Measurements from ENCODE around the gene ATAD2B. TPM values are rescaled to one million over a fixed set of nuclear protein-coding genes. Genes with fewer than 3 reads are reported as not detected.
"Not testable (repeated sequence)": the region's sequence is repeated elsewhere in the genome, so short reads cannot be mapped to it uniquely, and the experiment has no call there.

ATAD2B gene
- total RNA-seq, 1 donor from 2014 or later, result 38.3 TPM

DNA sequence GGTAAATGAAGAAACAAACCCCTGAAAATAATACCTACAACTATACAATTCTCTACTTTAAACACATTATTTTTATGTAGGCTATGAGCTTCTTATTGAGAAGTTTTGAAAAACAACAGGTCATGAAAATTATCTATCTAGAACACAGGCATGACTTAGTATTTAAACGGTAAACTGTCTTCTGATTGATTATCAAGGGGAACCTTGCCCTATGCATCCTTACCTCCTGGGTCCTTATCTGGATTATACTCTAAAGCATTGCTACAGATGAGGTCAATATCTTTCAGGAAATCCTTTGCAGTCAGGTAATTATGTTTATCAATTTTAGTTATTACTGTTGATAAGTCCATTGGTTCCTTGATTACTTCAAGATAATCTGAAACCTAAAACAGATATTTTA, 144.3 kb downstream of the ATAD2B start:
- Mint-ChIP-seq H3K36me3 (ENCODE audit: insufficient read depth) (peaks cover 14% of the 10 kb centered on the region), H3K4me1 (ENCODE audit: low read depth) (no peaks in the 10 kb centered on the region), H3K4me3 (ENCODE audit: low read depth) (no peak overlapping the region), H3K9me3 (ENCODE audit: low read depth) (no peaks in the 10 kb centered on the region), H3K27me3 (no peaks in the 10 kb centered on the region), H3K27ac (no peak overlapping the region)
- DNase-seq (ENCODE audit: low spot score, unreplicated experiment), result no peak
- TF ChIP-seq, protein P1, sequence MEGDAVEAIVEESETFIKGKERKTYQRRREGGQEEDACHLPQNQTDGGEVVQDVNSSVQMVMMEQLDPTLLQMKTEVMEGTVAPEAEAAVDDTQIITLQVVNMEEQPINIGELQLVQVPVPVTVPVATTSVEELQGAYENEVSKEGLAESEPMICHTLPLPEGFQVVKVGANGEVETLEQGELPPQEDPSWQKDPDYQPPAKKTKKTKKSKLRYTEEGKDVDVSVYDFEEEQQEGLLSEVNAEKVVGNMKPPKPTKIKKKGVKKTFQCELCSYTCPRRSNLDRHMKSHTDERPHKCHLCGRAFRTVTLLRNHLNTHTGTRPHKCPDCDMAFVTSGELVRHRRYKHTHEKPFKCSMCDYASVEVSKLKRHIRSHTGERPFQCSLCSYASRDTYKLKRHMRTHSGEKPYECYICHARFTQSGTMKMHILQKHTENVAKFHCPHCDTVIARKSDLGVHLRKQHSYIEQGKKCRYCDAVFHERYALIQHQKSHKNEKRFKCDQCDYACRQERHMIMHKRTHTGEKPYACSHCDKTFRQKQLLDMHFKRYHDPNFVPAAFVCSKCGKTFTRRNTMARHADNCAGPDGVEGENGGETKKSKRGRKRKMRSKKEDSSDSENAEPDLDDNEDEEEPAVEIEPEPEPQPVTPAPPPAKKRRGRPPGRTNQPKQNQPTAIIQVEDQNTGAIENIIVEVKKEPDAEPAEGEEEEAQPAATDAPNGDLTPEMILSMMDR (IDR thresholded peaks at IDR 0.05; ENCODE audit: unreplicated experiment), result no peak

DNA sequence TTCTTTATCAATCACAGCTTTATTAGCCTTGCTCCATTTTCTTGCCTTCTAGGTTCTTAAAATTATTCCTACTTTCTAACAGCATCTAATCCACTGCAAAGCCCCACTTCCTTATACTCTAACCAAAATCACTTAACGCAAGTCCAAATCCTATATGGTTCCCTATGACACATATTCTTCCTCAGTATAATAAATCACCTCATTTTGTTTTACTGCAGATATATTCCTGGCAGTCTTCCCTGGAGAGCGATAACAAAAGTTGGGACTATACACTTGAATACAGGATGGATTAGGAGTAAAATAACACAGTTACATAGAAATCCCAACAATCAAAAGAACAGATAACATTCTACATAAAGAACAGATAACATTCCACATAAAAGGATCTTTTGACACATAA, 144.8 kb downstream of the ATAD2B start:
- H3K4me1 Mint-ChIP-seq (ENCODE audit: low read depth), result no peaks in the 10 kb centered on the region
- no peaks in the 10 kb centered on the region for H3K9me3 Mint-ChIP-seq (ENCODE audit: low read depth)
- H3K36me3 Mint-ChIP-seq (ENCODE audit: insufficient read depth), result peaks cover 12% of the 10 kb centered on the region
- no peaks in the 10 kb centered on the region for H3K27me3 Mint-ChIP-seq
- no peak for DNase-seq (ENCODE audit: low spot score, unreplicated experiment)
- H3K4me3 Mint-ChIP-seq (ENCODE audit: low read depth), result no peak overlapping the region
- H3K27ac Mint-ChIP-seq, result no peak overlapping the region
- TF ChIP-seq, protein P1 (IDR thresholded peaks at IDR 0.05; ENCODE audit: unreplicated experiment), result no peak

DNA sequence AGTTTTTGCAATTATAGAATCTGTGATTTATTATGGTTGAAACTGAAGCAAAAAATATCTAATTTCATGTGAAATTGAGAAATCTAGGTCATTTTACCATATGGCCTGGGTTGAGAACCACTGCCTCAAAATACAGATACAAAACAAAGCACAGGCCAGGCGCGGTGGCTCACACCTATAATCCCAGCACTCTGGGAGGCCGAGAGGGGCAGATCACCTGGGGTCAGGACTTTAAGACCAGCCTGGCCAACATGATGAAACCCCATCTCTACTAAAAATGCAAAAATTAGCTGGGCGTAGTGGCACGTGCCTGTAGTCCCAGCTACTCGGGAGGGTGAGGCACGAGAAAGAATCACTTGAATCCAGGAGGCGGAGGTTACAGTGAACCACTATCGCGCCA, 146.5 kb downstream of the ATAD2B start:
- H3K4me3 Mint-ChIP-seq (ENCODE audit: low read depth); H3K4me1 Mint-ChIP-seq (ENCODE audit: low read depth); H3K9me3 Mint-ChIP-seq (ENCODE audit: low read depth); DNase-seq (ENCODE audit: low spot score, unreplicated experiment); H3K27ac Mint-ChIP-seq; H3K27me3 Mint-ChIP-seq: not testable (repeated sequence)
- peaks cover 14% of the 10 kb centered on the region for H3K36me3 Mint-ChIP-seq (ENCODE audit: insufficient read depth)

DNA sequence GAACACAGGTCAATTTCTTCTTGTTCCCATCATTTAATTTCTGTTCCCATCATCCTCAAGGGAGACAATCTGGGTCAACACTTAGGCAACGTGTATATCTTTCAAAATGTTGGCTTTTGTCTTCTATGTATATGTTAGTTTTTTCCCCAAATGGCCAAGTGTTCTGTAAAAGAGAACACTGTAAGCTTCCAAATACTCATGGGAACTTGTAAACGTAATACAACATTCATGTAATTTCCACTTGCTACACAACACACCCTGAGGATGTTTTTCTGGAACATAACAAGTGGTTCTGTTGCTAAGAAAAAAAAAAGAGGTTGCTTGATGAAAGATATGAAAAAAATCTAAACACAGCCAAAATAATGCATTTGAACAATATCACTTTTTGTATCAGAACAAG, 149.1 kb downstream of the ATAD2B start:
- Mint-ChIP-seq H3K4me3 (ENCODE audit: low read depth) (no peak overlapping the region), H3K9me3 (ENCODE audit: low read depth) (no peaks in the 10 kb centered on the region), H3K27ac (no peak overlapping the region), H3K36me3 (ENCODE audit: insufficient read depth) (peaks cover 17% of the 10 kb centered on the region), H3K27me3 (no peaks in the 10 kb centered on the region), H3K4me1 (ENCODE audit: low read depth) (no peaks in the 10 kb centered on the region)
- TF ChIP-seq, protein P1 (IDR thresholded peaks at IDR 0.05; ENCODE audit: unreplicated experiment), result no peak
- DNase-seq (ENCODE audit: low spot score, unreplicated experiment), result no peak

DNA sequence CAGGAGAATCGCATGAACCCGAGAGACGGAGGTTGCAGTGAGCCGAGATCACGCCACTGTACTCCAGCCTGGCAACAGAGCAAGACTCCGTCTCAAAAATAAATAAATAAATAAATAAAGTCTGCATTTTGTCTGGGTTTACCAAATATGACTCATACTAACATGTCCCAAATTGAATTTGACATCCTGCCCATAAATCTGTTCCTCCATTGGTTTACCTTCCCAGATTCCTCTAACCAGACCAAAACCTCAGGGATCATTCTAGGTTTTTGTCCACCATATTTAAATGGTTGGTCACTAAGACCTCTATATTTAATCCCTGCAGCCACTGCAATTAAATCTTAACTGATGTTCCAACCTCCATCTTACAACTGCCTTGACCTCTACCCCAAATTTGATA, 150.9 kb downstream of the ATAD2B start:
- Mint-ChIP-seq H3K27me3 (no peaks in the 10 kb centered on the region), H3K36me3 (ENCODE audit: insufficient read depth) (peaks cover 29% of the 10 kb centered on the region), H3K9me3 (ENCODE audit: low read depth) (peaks cover 8% of the 10 kb centered on the region), H3K4me1 (ENCODE audit: low read depth) (no peaks in the 10 kb centered on the region), H3K27ac (no peak overlapping the region), H3K4me3 (ENCODE audit: low read depth) (no peak overlapping the region)
- DNase-seq (ENCODE audit: low spot score, unreplicated experiment), result no peak
- TF ChIP-seq, protein P1 (IDR thresholded peaks at IDR 0.05; ENCODE audit: unreplicated experiment), result no peak

DNA sequence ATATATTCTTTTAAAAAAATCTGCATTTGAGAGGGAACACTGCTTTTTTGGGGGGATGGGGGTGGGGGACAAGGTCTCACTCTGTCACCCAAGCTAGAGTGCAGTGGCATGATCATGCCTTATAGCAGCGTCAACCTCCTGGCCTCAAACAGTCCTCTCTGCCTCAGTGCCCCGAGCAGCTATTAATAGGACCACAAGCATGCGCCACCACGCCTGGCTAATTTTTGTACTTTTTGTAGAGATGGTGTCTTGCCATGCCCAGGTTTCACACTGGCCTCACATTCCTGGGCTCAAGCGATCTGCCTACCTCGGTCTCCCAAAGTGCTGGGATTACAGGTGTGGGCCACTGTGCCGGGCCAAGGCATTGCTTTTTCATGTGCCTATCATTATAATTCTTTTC, 154.2 kb downstream of the ATAD2B start:
- Mint-ChIP-seq H3K4me3 (ENCODE audit: low read depth) (no peak overlapping the region), H3K27ac (no peak overlapping the region), H3K27me3 (no peaks in the 10 kb centered on the region), H3K4me1 (ENCODE audit: low read depth) (no peaks in the 10 kb centered on the region), H3K36me3 (ENCODE audit: insufficient read depth) (peaks cover 38% of the 10 kb centered on the region), H3K9me3 (ENCODE audit: low read depth) (peaks cover 12% of the 10 kb centered on the region)
- no peak for DNase-seq (ENCODE audit: low spot score, unreplicated experiment)
- TF ChIP-seq, protein P1 (IDR thresholded peaks at IDR 0.05; ENCODE audit: unreplicated experiment), result no peak

All from progenitor cell of endocrine pancreas (in vitro differentiated cells).